ENCODE results near the gene CAMK1D. TPM values are rescaled to one million over a fixed set of nuclear protein-coding genes. Genes with fewer than 3 reads are reported as not detected.

CAMK1D gene
- total and polyA plus RNA-seq, 10 of the 15 experiments (the other 5 are each of a cell fraction or from before 2014, with no cell fraction given), result 2.1 to 35.5 (median 14.7) TPM

DNA sequence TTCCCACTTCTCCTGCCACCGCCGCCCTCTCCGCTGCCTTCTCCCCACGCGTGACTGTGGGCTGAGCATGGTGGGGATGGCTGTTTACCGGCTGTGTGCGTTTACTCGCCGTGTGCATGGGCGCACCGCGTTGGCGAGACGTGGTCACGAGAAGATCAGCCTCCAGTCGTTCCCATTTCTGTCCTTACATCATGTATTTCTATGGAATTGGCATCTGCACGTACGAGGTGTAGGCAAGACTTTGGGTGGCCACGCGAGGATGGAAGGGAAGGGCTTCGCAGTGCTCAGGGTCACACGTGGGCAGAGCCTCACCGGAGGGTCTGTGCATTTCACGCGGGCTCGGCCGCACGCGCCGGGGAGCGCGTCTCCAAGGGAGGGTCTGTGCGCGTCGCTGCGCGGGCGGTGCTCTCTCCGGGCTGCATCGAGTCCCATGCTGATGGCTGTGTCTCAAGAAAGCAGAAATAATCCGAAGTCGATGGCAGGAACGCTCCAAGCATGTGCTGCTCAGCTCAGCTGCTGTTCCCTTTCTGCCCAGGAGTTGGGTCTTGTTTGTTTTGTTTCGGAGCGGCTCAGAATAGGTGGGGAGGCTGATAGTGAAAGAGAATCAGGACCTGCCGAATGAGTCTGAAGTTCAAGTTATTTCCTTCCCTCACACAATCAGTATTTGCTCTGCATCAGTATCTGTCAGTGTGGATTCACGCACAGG lies 973 bp downstream of the CAMK1D start:
- no peak for DNase-seq (ENCODE audit: low read depth, low spot score)
- ATAC-seq, result peak; percentile 65
- peaks cover 38% of the 10 kb centered on the region for H3K4me1 ChIP-seq (ENCODE audit: control insufficient read depth, insufficient read depth, low read length)
- H3K9ac ChIP-seq (ENCODE audit: control insufficient read depth, insufficient read depth, low read length), result peak overlapping the region; percentile 74
- CTCF ChIA-PET, result interaction anchor here (0.6 to 6.7 kb wide), 8 partner anchors 10 to 359 kb away, joined by 3 to 63 read pairs (median 3); no protein-coding TSS in a partner anchor
- POLR2A ChIA-PET, result interaction anchor here (0.5 to 2.3 kb wide), 7 partner anchors 9 to 134 kb away, joined by 3 to 10 read pairs (median 5); no protein-coding TSS in a partner anchor
- H4K20me1 ChIP-seq (ENCODE audit: control insufficient read depth, insufficient read depth), result no peaks in the 10 kb centered on the region
- H3K9me3 ChIP-seq (replicated peaks; ENCODE audit: control insufficient read depth, insufficient read depth, low read length), result no peaks in the 10 kb centered on the region
- RAD21 ChIA-PET (ENCODE audit: unreplicated experiment), result interaction anchor here (0.7 to 6.7 kb wide), 19 partner anchors 9 to 350 kb away, joined by 3 to 59 read pairs (median 4); no protein-coding TSS in a partner anchor
- no peaks in the 10 kb centered on the region for H3K36me3 ChIP-seq (ENCODE audit: control insufficient read depth in 2 of 2, insufficient read depth in 2 of 2, low read length in 1 of 2)
- under 1% methylated on average over 47 of the region's 47 CpGs for WGBS (ENCODE audit: insufficient coverage, insufficient replicate concordance, low lambda C conversion rate, missing lambda C conversion rate)
- intact Hi-C loops (cut with micrococcal nuclease; ENCODE audit: unreplicated experiment), result loop anchor here (2.0 to 10.0 kb wide), 4 partner anchors 16 to 364 kb away; no protein-coding TSS in a partner anchor
- peak overlapping the region; percentile 64 for H2AFZ ChIP-seq (ENCODE audit: control insufficient read depth, low read depth, low read length)
- peaks cover 35% of the 10 kb centered on the region for H3K79me2 ChIP-seq (ENCODE audit: control insufficient read depth, insufficient read depth, low read length)
- BruUV-seq (replicated peaks), result no TSS peak
- H3K4me2 ChIP-seq (ENCODE audit: control insufficient read depth, insufficient read depth), result peak overlapping the region; percentile 94
- SMC1A ChIA-PET (ENCODE audit: uncharacterized antibody, unreplicated experiment), result interaction anchor here (0.6 to 11.7 kb wide), 14 partner anchors 10 to 307 kb away, joined by 3 to 68 read pairs (median 4); no protein-coding TSS in a partner anchor
- in situ Hi-C loops (cut with MboI), result no loop called here
- FAIRE-seq, result peak; percentile 82
- no peaks in the 10 kb centered on the region for H3K27me3 ChIP-seq (replicated peaks in 1 of 2; ENCODE audit: control insufficient read depth in 2 of 2, insufficient read depth in 2 of 2, low read length in 1 of 2)
- H3K27ac ChIP-seq (ENCODE audit: control insufficient read depth, insufficient read depth), result peak overlapping the region; percentile 51
- H3K4me3 ChIP-seq, result peak overlapping the region; percentile 92
- no peak for TF ChIP-seq SMAD5 (IDR thresholded peaks at IDR 0.05; ENCODE audit: low read depth)
- TF ChIP-seq SMAD1 (IDR thresholded peaks at IDR 0.05; ENCODE audit: low read depth, partially characterized antibody), result no peak
- TF ChIP-seq DPF2 (IDR thresholded peaks at IDR 0.05), result 0 out of 2 replicates have a peak, but pooled peaks have one; percentile 7
- no peak for TF ChIP-seq TCF7 (IDR thresholded peaks at IDR 0.05; ENCODE audit: borderline replicate concordance)
- TF ChIP-seq PBX3 (IDR thresholded peaks at IDR 0.05; ENCODE audit: insufficient replicate concordance, low read depth, low read length), result no peak
- TF ChIP-seq KAT2A (conservative IDR thresholded peaks at IDR 0.05; ENCODE audit: control insufficient read depth, low read depth, low read length), result no peak
- no peak for TF ChIP-seq SREBF1 (IDR thresholded peaks at IDR 0.05; ENCODE audit: low read length)
- TF ChIP-seq SP1 (IDR thresholded peaks at IDR 0.05; ENCODE audit: low read depth, low read length), result no peak
- TF ChIP-seq TAF1 (IDR thresholded peaks at IDR 0.05; ENCODE audit: borderline replicate concordance, low read depth, low read length), result no peak
- no peak for TF ChIP-seq TARDBP (IDR thresholded peaks at IDR 0.05; ENCODE audit: borderline replicate concordance)
- no peak for TF ChIP-seq NFIC (IDR thresholded peaks at IDR 0.05; ENCODE audit: low read depth, low read length)
- no peak for TF ChIP-seq CEBPB (IDR thresholded peaks at IDR 0.05; ENCODE audit: borderline replicate concordance in 1 of 2, low read depth in 2 of 2, low read length in 2 of 2)
- no peak for TF ChIP-seq ESRRA (IDR thresholded peaks at IDR 0.05; ENCODE audit: low read length)
- TF ChIP-seq IKZF2 (IDR thresholded peaks at IDR 0.05), result peak in 1 of 2 experiments; percentile 28; a peak in 1 of 4 replicates
- TF ChIP-seq HCFC1 (IDR thresholded peaks at IDR 0.05; ENCODE audit: low read length), result no peak
- TF ChIP-seq NR2C2 (IDR thresholded peaks at IDR 0.05; ENCODE audit: borderline replicate concordance, control insufficient read depth, insufficient read length, low read depth), result no peak
- no peak for TF ChIP-seq RBBP5 (conservative IDR thresholded peaks at IDR 0.05)
- TF ChIP-seq IRF4 (IDR thresholded peaks at IDR 0.05; ENCODE audit: low read depth, low read length), result no peak
- no peak for TF ChIP-seq JUNB (IDR thresholded peaks at IDR 0.05)
- TF ChIP-seq, protein P1, sequence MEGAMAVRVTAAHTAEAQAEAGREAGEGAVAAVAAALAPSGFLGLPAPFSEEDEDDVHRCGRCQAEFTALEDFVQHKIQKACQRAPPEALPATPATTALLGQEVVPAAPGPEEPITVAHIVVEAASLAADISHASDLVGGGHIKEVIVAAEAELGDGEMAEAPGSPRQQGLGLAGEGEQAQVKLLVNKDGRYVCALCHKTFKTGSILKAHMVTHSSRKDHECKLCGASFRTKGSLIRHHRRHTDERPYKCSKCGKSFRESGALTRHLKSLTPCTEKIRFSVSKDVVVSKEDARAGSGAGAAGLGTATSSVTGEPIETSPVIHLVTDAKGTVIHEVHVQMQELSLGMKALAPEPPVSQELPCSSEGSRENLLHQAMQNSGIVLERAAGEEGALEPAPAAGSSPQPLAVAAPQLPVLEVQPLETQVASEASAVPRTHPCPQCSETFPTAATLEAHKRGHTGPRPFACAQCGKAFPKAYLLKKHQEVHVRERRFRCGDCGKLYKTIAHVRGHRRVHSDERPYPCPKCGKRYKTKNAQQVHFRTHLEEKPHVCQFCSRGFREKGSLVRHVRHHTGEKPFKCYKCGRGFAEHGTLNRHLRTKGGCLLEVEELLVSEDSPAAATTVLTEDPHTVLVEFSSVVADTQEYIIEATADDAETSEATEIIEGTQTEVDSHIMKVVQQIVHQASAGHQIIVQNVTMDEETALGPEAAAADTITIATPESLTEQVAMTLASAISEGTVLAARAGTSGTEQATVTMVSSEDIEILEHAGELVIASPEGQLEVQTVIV (IDR thresholded peaks at IDR 0.05; ENCODE audit: borderline replicate concordance, partially characterized antibody), result no peak
- TF ChIP-seq, protein P2, sequence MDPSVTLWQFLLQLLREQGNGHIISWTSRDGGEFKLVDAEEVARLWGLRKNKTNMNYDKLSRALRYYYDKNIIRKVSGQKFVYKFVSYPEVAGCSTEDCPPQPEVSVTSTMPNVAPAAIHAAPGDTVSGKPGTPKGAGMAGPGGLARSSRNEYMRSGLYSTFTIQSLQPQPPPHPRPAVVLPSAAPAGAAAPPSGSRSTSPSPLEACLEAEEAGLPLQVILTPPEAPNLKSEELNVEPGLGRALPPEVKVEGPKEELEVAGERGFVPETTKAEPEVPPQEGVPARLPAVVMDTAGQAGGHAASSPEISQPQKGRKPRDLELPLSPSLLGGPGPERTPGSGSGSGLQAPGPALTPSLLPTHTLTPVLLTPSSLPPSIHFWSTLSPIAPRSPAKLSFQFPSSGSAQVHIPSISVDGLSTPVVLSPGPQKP (IDR thresholded peaks at IDR 0.05; ENCODE audit: low read depth, low read length), result no peak

Data from GM12878 (cell line).